ENCODE results near the gene CCL2.

The CCL2 gene

GRCh38 chr17:34218748-34219147 lies 36.3 kb upstream of the CCL2 start:
- TF ChIP-seq TCF12 (IDR thresholded peaks at IDR 0.05; ENCODE audit: low read depth) (no peak), CEBPB (IDR thresholded peaks at IDR 0.05) (no peak), FOXM1 (IDR thresholded peaks at IDR 0.05; ENCODE audit: borderline replicate concordance, low read depth) (no peak), YY1 (IDR thresholded peaks at IDR 0.05; ENCODE audit: low read depth) (no peak)

GRCh38 chr17:34219405-34219804 lies 35.7 kb upstream of the CCL2 start:
- TF ChIP-seq RAD21 (IDR thresholded peaks at IDR 0.05; ENCODE audit: low read depth) (no peak), EGR1 (IDR thresholded peaks at IDR 0.05) (no peak), REST (IDR thresholded peaks at IDR 0.05; ENCODE audit: low read depth) (no peak), TEAD4 (IDR thresholded peaks at IDR 0.05) (no peak)

- TF ChIP-seq ZBTB7A (IDR thresholded peaks at IDR 0.05; ENCODE audit: low read depth) (no peak), YY1 (IDR thresholded peaks at IDR 0.05; ENCODE audit: low read depth) (no peak), TCF12 (IDR thresholded peaks at IDR 0.05; ENCODE audit: low read depth) (no peak), FOXM1 (IDR thresholded peaks at IDR 0.05; ENCODE audit: borderline replicate concordance, low read depth) (no peak), RAD21 (IDR thresholded peaks at IDR 0.05; ENCODE audit: low read depth) (no peak), CEBPB (IDR thresholded peaks at IDR 0.05) (no peak), REST (IDR thresholded peaks at IDR 0.05; ENCODE audit: low read depth) (no peak), TAF1 (IDR thresholded peaks at IDR 0.05; ENCODE audit: low read depth) (no peak), CREB1 (IDR thresholded peaks at IDR 0.05; ENCODE audit: low read depth) (no peak), MAX (IDR thresholded peaks at IDR 0.05) (no peak), USF1 (IDR thresholded peaks at IDR 0.05) (no peak), NFIC (IDR thresholded peaks at IDR 0.05) (no peak), TEAD4 (IDR thresholded peaks at IDR 0.05) (no peak)
Observed at GRCh38 chr17:34220045-34220751, 34.9 kb upstream of the CCL2 start.

GRCh38 chr17:34220752-34221395 lies 34.2 kb upstream of the CCL2 start:
- no peak for TF ChIP-seq EGR1 (IDR thresholded peaks at IDR 0.05)
- no peak for TF ChIP-seq EP300 (IDR thresholded peaks at IDR 0.05; ENCODE audit: borderline replicate concordance)
- TF ChIP-seq USF1 (IDR thresholded peaks at IDR 0.05): no peak
- no peak for TF ChIP-seq NFIC (IDR thresholded peaks at IDR 0.05)
- TF ChIP-seq TAF1 (IDR thresholded peaks at IDR 0.05; ENCODE audit: low read depth): no peak
- no peak for TF ChIP-seq RAD21 (IDR thresholded peaks at IDR 0.05; ENCODE audit: low read depth)
- TF ChIP-seq MAX (IDR thresholded peaks at IDR 0.05): no peak
- TF ChIP-seq CEBPB (IDR thresholded peaks at IDR 0.05): no peak
- no peak for TF ChIP-seq CREB1 (IDR thresholded peaks at IDR 0.05; ENCODE audit: low read depth)
- TF ChIP-seq REST (IDR thresholded peaks at IDR 0.05; ENCODE audit: low read depth): no peak
- no peak for TF ChIP-seq ZBTB7A (IDR thresholded peaks at IDR 0.05; ENCODE audit: low read depth)
- TF ChIP-seq FOXM1 (IDR thresholded peaks at IDR 0.05; ENCODE audit: borderline replicate concordance, low read depth): no peak
- TF ChIP-seq TCF12 (IDR thresholded peaks at IDR 0.05; ENCODE audit: low read depth): no peak
- no peak for TF ChIP-seq TEAD4 (IDR thresholded peaks at IDR 0.05)
- TF ChIP-seq YY1 (IDR thresholded peaks at IDR 0.05; ENCODE audit: low read depth): no peak

Data from Ishikawa (cell line).